Gastroesophageal sphincter (tissue), 4 donors: ENCODE results near the gene BMPR1A. TPM values are rescaled to one million over a fixed set of nuclear protein-coding genes. Genes with fewer than 3 reads are reported as not detected.
A peak's percentile ranks its signal among the peaks of the same experiment; 100 is the strongest.

Experiments used
- ATAC-seq: fragments of 150-250 bp; one replicate; pipeline ENCODE4 v1.9.1; 2016; ENCODE audit warnings: mild to moderate bottlenecking, moderate library complexity
- H3K27ac ChIP-seq, 4 donors: fragments of 200-600 bp; sonication (generic) in 3 of 4; 1 replicate in 3 of 4; 2 replicates in 1 of 4; pipeline ENCODE4 v1.5.1; 2016 to 2019
- H3K27me3 ChIP-seq: fragments of 200-600 bp; sonication (generic); one replicate; pipeline ENCODE4 v1.5.1; 2019
- H3K36me3 ChIP-seq, 2 donors: fragments of 200-600 bp; sonication (generic); one replicate each; pipeline ENCODE4 v1.5.1; 2019; ENCODE audit warnings: control low read depth in 1 of 2
- H3K4me1 ChIP-seq, 3 donors: fragments of 200-600 bp; sonication (generic); 1 replicate in 2 of 3; 2 replicates in 1 of 3; pipeline ENCODE4 v1.5.1; 2016 to 2019; ENCODE audit warnings: control low read depth in 2 of 3
- H3K4me3 ChIP-seq, 2 donors: fragments of 200-600 bp; sonication (generic); one replicate each; pipeline ENCODE4 v1.5.1; 2019; ENCODE audit warnings: mild to moderate bottlenecking in 1 of 2, moderate library complexity in 1 of 2
- H3K9me3 ChIP-seq, 3 donors: fragments of 200-600 bp; sonication (generic); one replicate each; pipeline ENCODE4 v1.5.1; 2017 to 2019; ENCODE audit warnings: control low read depth in 2 of 3
- CTCF ChIP-seq, 4 experiments: fragments of 200-600 bp in 2 of 4; fragments of 450-650 bp in 2 of 4; sonication (generic) in 1 of 4; IDR thresholded peaks; one replicate each; pipeline ENCODE4 v1.5.1; 2017 to 2019; ENCODE audit warnings: antibody characterized with exemption in 4 of 4, mild to moderate bottlenecking in 2 of 4, moderate library complexity in 2 of 4
- EP300 ChIP-seq: sonication (generic); formaldehyde crosslinking; IDR thresholded peaks from one replicate; pipeline ENCODE4 v1.6.1; 2017; ENCODE audit warnings: antibody characterized with exemption, mild to moderate bottlenecking
- POLR2A ChIP-seq, 2 donors: fragments of 450-650 bp; IDR thresholded peaks; one replicate each; pipeline ENCODE4 v1.6.1; 2017; ENCODE audit warnings: antibody characterized with exemption in 2 of 2, mild to moderate bottlenecking in 2 of 2, moderate library complexity in 1 of 2
- POLR2AphosphoS5 ChIP-seq: sonication (generic); formaldehyde crosslinking; IDR thresholded peaks from one replicate; pipeline ENCODE4 v1.6.1; 2017; ENCODE audit warnings: antibody characterized with exemption
- WGBS, 2 donors: methylation state at CpG; one replicate each; pipeline ENCODE4 v1.1.5; 2018; ENCODE audit warnings: low coverage in 1 of 2; 5-methylcytosine and 5-hydroxymethylcytosine counted together
- total RNA-seq, 4 donors: library from RNA; depleted of rRNA; stranded (reverse); fragments of >200 nt; gene quantifications; one replicate each; pipeline ENCODE4 v1.1.0, GENCODE V29; 2016

Gene BMPR1A
- total RNA-seq, 4 donors from 2014 or later = 91.5 to 121 (median 117) TPM

GRCh38 chr10:86828145-86828544, 71.7 kb downstream of the BMPR1A start:
- WGBS, 2 donors = 68 to 76% methylated on average over 2 to 5 of the region's 5 CpGs
- Histone ChIP-seq H3K9me3 (no peaks in the 10 kb centered on the region), H3K27me3 (no peaks in the 10 kb centered on the region), H3K4me1 (peaks cover 9 to 82% (median 21%) of the 10 kb centered on the region in 3 donors), H3K27ac (peak overlapping the region in 1 of 4 donors; percentile 63), H3K36me3 (no peaks in the 10 kb centered on the region), H3K4me3 (no peak overlapping the region)
- ATAC-seq = no peak
- TF ChIP-seq CTCF (IDR thresholded peaks at IDR 0.05) (no peak), POLR2A (IDR thresholded peaks at IDR 0.05) (no peak), POLR2AphosphoS5 (no peak), EP300 (no peak)

GRCh38 chr10:86829472-86829871, 73.1 kb downstream of the BMPR1A start:
- H3K36me3 ChIP-seq = no peaks in the 10 kb centered on the region
- H3K9me3 ChIP-seq = no peaks in the 10 kb centered on the region
- ATAC-seq = no peak
- H3K27ac ChIP-seq = peak overlapping the region in 3 of 4 donors; percentile 55 to 71 (median 63)
- 21 to 23% methylated on average over 2 of the region's 2 CpGs for WGBS, 2 donors
- peaks cover 9 to 82% (median 25%) of the 10 kb centered on the region in 3 donors for H3K4me1 ChIP-seq
- TF ChIP-seq POLR2AphosphoS5 = peak; percentile 71
- no peak for TF ChIP-seq POLR2A (IDR thresholded peaks at IDR 0.05)
- TF ChIP-seq EP300 = no peak
- H3K4me3 ChIP-seq = no peak overlapping the region
- H3K27me3 ChIP-seq = no peaks in the 10 kb centered on the region

- peaks cover 9 to 84% (median 28%) of the 10 kb centered on the region in 3 donors for H3K4me1 ChIP-seq
Measured at GRCh38 chr10:86830043-86830591, 73.7 kb downstream of the BMPR1A start.

GRCh38 chr10:86833969-86834368, 77.5 kb downstream of the BMPR1A start:
- no peak overlapping the region for H3K4me3 ChIP-seq
- TF ChIP-seq CTCF (IDR thresholded peaks at IDR 0.05) (no peak), POLR2AphosphoS5 (no peak), EP300 (no peak), POLR2A (IDR thresholded peaks at IDR 0.05) (no peak)
- no peaks in the 10 kb centered on the region for H3K36me3 ChIP-seq
- no peak for ATAC-seq
- H3K9me3 ChIP-seq = no peaks in the 10 kb centered on the region
- no peaks in the 10 kb centered on the region for H3K27me3 ChIP-seq
- peaks cover 9 to 98% (median 31%) of the 10 kb centered on the region in 3 donors for H3K4me1 ChIP-seq
- no peak overlapping the region for H3K27ac ChIP-seq

More at GRCh38 chr10:86830043-86830591, 73.7 kb downstream of the BMPR1A start:
- no peaks in the 10 kb centered on the region for H3K9me3 ChIP-seq
- H3K4me3 ChIP-seq = no peak overlapping the region
- H3K36me3 ChIP-seq = no peaks in the 10 kb centered on the region
- WGBS, 2 donors = 17 to 58% methylated on average over 2 to 4 of the region's 4 CpGs
- no peaks in the 10 kb centered on the region for H3K27me3 ChIP-seq
- no peak for ATAC-seq
- no peak for TF ChIP-seq EP300
- TF ChIP-seq POLR2AphosphoS5 = no peak
- no peak for TF ChIP-seq POLR2A (IDR thresholded peaks at IDR 0.05)
- TF ChIP-seq CTCF (IDR thresholded peaks at IDR 0.05) = no peak
- H3K27ac ChIP-seq = peak overlapping the region; percentile 55 to 71 (median 60)

GRCh38 chr10:86836044-86836443, 79.6 kb downstream of the BMPR1A start:
- H3K27ac ChIP-seq = no peak overlapping the region
- peaks cover 0 to 3% of the 10 kb centered on the region in 2 donors for H3K36me3 ChIP-seq
- TF ChIP-seq CTCF (IDR thresholded peaks at IDR 0.05) = no peak
- TF ChIP-seq POLR2A (IDR thresholded peaks at IDR 0.05) = no peak
- TF ChIP-seq EP300 = no peak
- no peak for TF ChIP-seq POLR2AphosphoS5
- H3K4me3 ChIP-seq = no peak overlapping the region
- peaks cover 0 to 96% (median 26%) of the 10 kb centered on the region in 3 donors for H3K4me1 ChIP-seq
- H3K27me3 ChIP-seq = no peaks in the 10 kb centered on the region
- no peak for ATAC-seq
- no peaks in the 10 kb centered on the region for H3K9me3 ChIP-seq
- WGBS, 2 donors = 50 to 52% methylated on average over 1 of the region's 1 CpG
